A549 (cell line): ENCODE results near the gene PML. TPM values are rescaled to one million over a fixed set of nuclear protein-coding genes. Genes with fewer than 3 reads are reported as not detected.

Experiments used
- ATAC-seq, 2 experiments: fragments of 200-7000 bp in 1 of 2; fragments of >200 bp in 1 of 2; cut with Nextera tagmentation in 1 of 2; cut with Tn5 transposase in 1 of 2; 3 replicates each; pipeline versions ENCODE4 v1.8.0 to v1.9.1; 2018 to 2020; ENCODE audit warnings: mild to moderate bottlenecking in 1 of 2, moderate library complexity in 1 of 2
- CTCF ChIA-PET: fragments of 300-600 bp; sonication (Branson Sonifier 250); formaldehyde crosslinking; extraction: SDS; loops from one replicate; lab custom pipeline; 2021; ENCODE audit warnings: antibody characterized with exemption, inconsistent platforms; lab: Yijun Ruan, JAX
- POLR2A ChIA-PET: fragments of 350-600 bp; formaldehyde crosslinking; extraction: SDS; loops from one replicate; lab custom pipeline; 2021; ENCODE audit warnings: antibody characterized with exemption, inconsistent platforms; lab: Yijun Ruan, JAX
- DNase-seq, 2 experiments: peaks; one replicate each; pipeline versions ENCODE4 v3.0.0 to v3.0.0-alpha.2; 2011 to 2016; ENCODE audit warnings: low read depth in 1 of 2, low spot score in 1 of 2
- FAIRE-seq: peaks from 2 replicates; lab custom pipeline; 2011; peaks lifted over from hg19 to GRCh38; lab: Jason Lieb, UNC
- H3K27ac ChIP-seq, 2 experiments: fragments of >200 bp; sonication (Bioruptor Twin); formaldehyde crosslinking; 3 replicates each; pipeline ENCODE4 v1.5.1; 2016 to 2017
- H3K4me1 ChIP-seq: fragments of >200 bp; sonication (Bioruptor Twin); formaldehyde crosslinking; 3 replicates; pipeline ENCODE4 v1.6.1; 2016
- H3K4me2 ChIP-seq: fragments of >200 bp; sonication (Bioruptor Twin); formaldehyde crosslinking; 3 replicates; pipeline ENCODE4 v1.6.1; 2016
- H3K4me3 ChIP-seq: fragments of >200 bp; sonication (Bioruptor Twin); formaldehyde crosslinking; 3 replicates; pipeline ENCODE4 v1.5.1; 2016
- H3K9me3 ChIP-seq: fragments of >200 bp; sonication (Bioruptor Twin); formaldehyde crosslinking; 3 replicates; pipeline ENCODE4 v1.6.1; 2016
- CBX8 ChIP-seq: fragments of 200-600 bp; sonication (generic); IDR thresholded peaks from 2 replicates; pipeline ENCODE4 v1.6.1; 2016
- CHD4 ChIP-seq: fragments of 200-600 bp; sonication (generic); IDR thresholded peaks from 2 replicates; pipeline ENCODE4 v1.6.1; 2016; ENCODE audit warnings: antibody characterized with exemption, mild to moderate bottlenecking, borderline replicate concordance
- EHMT2 ChIP-seq: fragments of 200-600 bp; sonication (generic); IDR thresholded peaks from 2 replicates; pipeline ENCODE4 v1.6.1; 2016; ENCODE audit warnings: antibody characterized with exemption, low read depth, mild to moderate bottlenecking, moderate library complexity
- ESRRA ChIP-seq: fragments of 150-350 bp; IDR thresholded peaks from 2 replicates; pipeline ENCODE4 v1.6.1; 2014; ENCODE audit warnings: mild to moderate bottlenecking, low read length, borderline replicate concordance
- FOSL2 ChIP-seq, 2 experiments: fragments of 450-650 bp in 1 of 2; fragments of >200 bp in 1 of 2; sonication (Bioruptor Twin) in 1 of 2; formaldehyde crosslinking; IDR thresholded peaks; 2 replicates each; pipeline versions ENCODE4 v1.5.0 to v1.6.1; 2016 to 2020; ENCODE audit warnings: mild to moderate bottlenecking in 1 of 2, moderate library complexity in 1 of 2
- FOXS1 ChIP-seq: fragments of 250-450 bp; sonication (Bioruptor Pico); IDR thresholded peaks from 2 replicates; pipeline ENCODE4 v1.5.0; 2020; ENCODE audit warnings: mild to moderate bottlenecking, moderate library complexity
- GATA3 ChIP-seq: IDR thresholded peaks from 2 replicates; pipeline ENCODE4 v1.6.1; 2012; ENCODE audit warnings: borderline replicate concordance
- HDAC2 ChIP-seq: fragments of 200-600 bp; sonication (generic); IDR thresholded peaks from 2 replicates; pipeline ENCODE4 v1.6.1; 2016
- HOXB13 ChIP-seq: fragments of 250-450 bp; sonication (Bioruptor Pico); IDR thresholded peaks from 2 replicates; pipeline ENCODE4 v1.5.0; 2020; ENCODE audit warnings: low read depth, mild to moderate bottlenecking, moderate library complexity
- JUN ChIP-seq, 2 experiments: fragments of >200 bp; sonication (Bioruptor Twin); formaldehyde crosslinking; IDR thresholded peaks; 2 replicates in 1 of 2; 3 replicates in 1 of 2; pipeline ENCODE4 v1.6.1; 2016 to 2017
- JUNB ChIP-seq: fragments of >200 bp; sonication (Bioruptor Twin); formaldehyde crosslinking; IDR thresholded peaks from 2 replicates; pipeline ENCODE4 v1.6.1; 2016
- KDM1A ChIP-seq: fragments of 200-600 bp; sonication (generic); IDR thresholded peaks from 2 replicates; pipeline ENCODE4 v1.6.1; 2016; ENCODE audit warnings: low read depth, mild to moderate bottlenecking
- KDM5A ChIP-seq: fragments of 200-600 bp; sonication (generic); IDR thresholded peaks from 2 replicates; pipeline ENCODE4 v1.6.1; 2016; ENCODE audit warnings: antibody characterized with exemption, mild to moderate bottlenecking
- MAFK ChIP-seq: fragments of 450-650 bp; IDR thresholded peaks from 2 replicates; pipeline ENCODE4 v1.6.1; 2014; ENCODE audit not compliant: partially characterized antibody
- MYC ChIP-seq: IDR thresholded peaks from 2 replicates; pipeline ENCODE4 v1.6.1; 2012; ENCODE audit warnings: mild to moderate bottlenecking, inconsistent platforms, low read length, improper control_type of control experiment, borderline replicate concordance
- NFE2L2 ChIP-seq: fragments of 150-350 bp; conservative IDR thresholded peaks from 2 replicates; pipeline ENCODE4 v1.6.1; 2014; ENCODE audit warnings: low read length
- NPAS2 ChIP-seq: fragments of 250-450 bp; sonication (Bioruptor Pico); IDR thresholded peaks from 2 replicates; pipeline ENCODE4 v1.8.0; 2022; ENCODE audit warnings: mild to moderate bottlenecking, moderate library complexity, borderline replicate concordance
- NR3C1 ChIP-seq: fragments of >200 bp; sonication (Bioruptor Twin); formaldehyde crosslinking; IDR thresholded peaks from 3 replicates; pipeline ENCODE4 v1.6.1; 2017
- RNF2 ChIP-seq: fragments of 200-600 bp; sonication (generic); IDR thresholded peaks from 2 replicates; pipeline ENCODE4 v1.6.1; 2016; ENCODE audit warnings: low read depth, mild to moderate bottlenecking, antibody characterized with exemption, moderate library complexity, borderline replicate concordance
- SMC3 ChIP-seq: fragments of >200 bp; sonication (Bioruptor Twin); formaldehyde crosslinking; IDR thresholded peaks from 3 replicates; pipeline ENCODE4 v1.6.1; 2018; ENCODE audit warnings: inconsistent platforms
- SREBF2 ChIP-seq: fragments of 450-650 bp; IDR thresholded peaks from 2 replicates; pipeline ENCODE4 v1.6.1; 2014; ENCODE audit warnings: mild to moderate bottlenecking, moderate library complexity
- TP53 ChIP-seq: fragments of 250-450 bp; sonication (Bioruptor Pico); IDR thresholded peaks from 2 replicates; pipeline ENCODE4 v1.5.0; 2021; ENCODE audit warnings: mild to moderate bottlenecking, moderate library complexity
- ZFP36 ChIP-seq: fragments of 450-650 bp; IDR thresholded peaks from 2 replicates; pipeline ENCODE4 v1.6.1; 2014; ENCODE audit warnings: borderline replicate concordance; ENCODE audit not compliant: partially characterized antibody
- WGBS: methylation state at CpG from one replicate; pipeline ENCODE4 v1.1.6; 2017; ENCODE audit errors: missing lambda C conversion rate; 5-methylcytosine and 5-hydroxymethylcytosine counted together
- polyA plus RNA-seq, 4 experiments: library from polyadenylated mRNA; depleted of rRNA in 3 of 4; stranded (reverse); fragments of >200 nt; fragmentation: RNase III in 1 of 4; extraction: RNeasy Plus Mini Kit Qiagen cat#74134 plus additional on column Dnase treatment in 1 of 4; gene quantifications; 2 replicates in 3 of 4; 3 replicates in 1 of 4; pipeline ENCODE4 v1.2.3, GENCODE V29; 2011 to 2017
- TF ChIP-seq, protein P1 (sequence below): fragments of 200-600 bp; sonication (generic); IDR thresholded peaks from 2 replicates; pipeline ENCODE4 v1.6.1; 2016; ENCODE audit warnings: antibody characterized with exemption, mild to moderate bottlenecking, moderate library complexity
- TF ChIP-seq, protein P2 (sequence below): IDR thresholded peaks from 2 replicates; pipeline ENCODE4 v1.6.1; 2012
- TF ChIP-seq, protein P3 (sequence below): fragments of >200 bp; sonication (Bioruptor Twin); formaldehyde crosslinking; IDR thresholded peaks from 2 replicates; pipeline ENCODE4 v1.6.1; 2016
- TF ChIP-seq, protein P4 (sequence below): fragments of 450-650 bp; IDR thresholded peaks from 2 replicates; pipeline ENCODE4 v1.6.1; 2014; ENCODE audit warnings: antibody characterized with exemption

The PML gene
- polyA plus RNA-seq, 2 of the 4 experiments (the other 2 are of a cell fraction) = 2.1 to 8.5 TPM

DNA sequence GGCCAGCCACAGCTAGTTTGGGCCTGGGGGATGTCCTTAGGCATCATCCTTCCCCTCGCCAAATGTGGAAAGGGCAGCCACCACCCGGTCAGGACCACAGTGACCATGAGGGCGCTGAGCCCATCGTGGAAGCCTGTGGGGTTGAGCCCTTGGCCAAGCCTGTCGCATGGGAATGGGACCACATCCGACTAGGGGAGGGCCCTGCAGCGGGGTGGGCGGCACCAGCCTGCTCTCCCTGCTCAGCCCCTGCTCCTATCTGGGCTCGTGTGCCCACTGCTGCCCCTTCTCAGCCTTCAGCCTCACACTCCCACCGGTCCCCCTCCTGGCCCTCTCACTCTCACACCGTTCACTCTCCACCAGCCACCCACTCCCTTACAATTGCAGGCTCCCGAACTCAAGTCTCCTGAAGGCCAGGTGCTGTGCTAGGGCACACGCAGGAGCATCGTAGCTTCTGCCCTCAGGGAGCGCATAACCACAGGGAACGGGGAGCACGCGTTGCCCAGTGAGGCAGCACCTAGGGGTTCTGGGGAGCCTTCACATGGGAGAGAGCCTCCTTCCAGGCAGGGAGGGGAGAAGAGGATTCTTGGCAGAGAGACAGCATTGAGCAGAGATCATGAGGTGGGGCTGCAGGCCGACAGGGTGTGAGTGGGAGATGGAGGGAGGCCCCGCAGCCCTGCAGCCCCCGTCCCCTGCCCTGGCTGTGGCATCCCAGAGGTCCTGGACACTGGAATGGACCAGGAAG, 42.2 kb upstream of the PML start:
- TF ChIP-seq KDM5A (no peak), NPAS2 (CRISPR knock-in tag) (no peak), NFE2L2 (no peak), FOXS1 (no peak), GATA3 (no peak), TP53 (no peak), SMC3 (no peak), CBX8 (no peak), EHMT2 (no peak), MYC (no peak), ZFP36 (no peak), MAFK (no peak), JUNB (no peak), JUN (IDR thresholded peaks at IDR 0.05) (no peak), KDM1A (no peak)
- TF ChIP-seq, protein P1, sequence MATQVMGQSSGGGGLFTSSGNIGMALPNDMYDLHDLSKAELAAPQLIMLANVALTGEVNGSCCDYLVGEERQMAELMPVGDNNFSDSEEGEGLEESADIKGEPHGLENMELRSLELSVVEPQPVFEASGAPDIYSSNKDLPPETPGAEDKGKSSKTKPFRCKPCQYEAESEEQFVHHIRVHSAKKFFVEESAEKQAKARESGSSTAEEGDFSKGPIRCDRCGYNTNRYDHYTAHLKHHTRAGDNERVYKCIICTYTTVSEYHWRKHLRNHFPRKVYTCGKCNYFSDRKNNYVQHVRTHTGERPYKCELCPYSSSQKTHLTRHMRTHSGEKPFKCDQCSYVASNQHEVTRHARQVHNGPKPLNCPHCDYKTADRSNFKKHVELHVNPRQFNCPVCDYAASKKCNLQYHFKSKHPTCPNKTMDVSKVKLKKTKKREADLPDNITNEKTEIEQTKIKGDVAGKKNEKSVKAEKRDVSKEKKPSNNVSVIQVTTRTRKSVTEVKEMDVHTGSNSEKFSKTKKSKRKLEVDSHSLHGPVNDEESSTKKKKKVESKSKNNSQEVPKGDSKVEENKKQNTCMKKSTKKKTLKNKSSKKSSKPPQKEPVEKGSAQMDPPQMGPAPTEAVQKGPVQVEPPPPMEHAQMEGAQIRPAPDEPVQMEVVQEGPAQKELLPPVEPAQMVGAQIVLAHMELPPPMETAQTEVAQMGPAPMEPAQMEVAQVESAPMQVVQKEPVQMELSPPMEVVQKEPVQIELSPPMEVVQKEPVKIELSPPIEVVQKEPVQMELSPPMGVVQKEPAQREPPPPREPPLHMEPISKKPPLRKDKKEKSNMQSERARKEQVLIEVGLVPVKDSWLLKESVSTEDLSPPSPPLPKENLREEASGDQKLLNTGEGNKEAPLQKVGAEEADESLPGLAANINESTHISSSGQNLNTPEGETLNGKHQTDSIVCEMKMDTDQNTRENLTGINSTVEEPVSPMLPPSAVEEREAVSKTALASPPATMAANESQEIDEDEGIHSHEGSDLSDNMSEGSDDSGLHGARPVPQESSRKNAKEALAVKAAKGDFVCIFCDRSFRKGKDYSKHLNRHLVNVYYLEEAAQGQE = no peak
- TF ChIP-seq, protein P2, sequence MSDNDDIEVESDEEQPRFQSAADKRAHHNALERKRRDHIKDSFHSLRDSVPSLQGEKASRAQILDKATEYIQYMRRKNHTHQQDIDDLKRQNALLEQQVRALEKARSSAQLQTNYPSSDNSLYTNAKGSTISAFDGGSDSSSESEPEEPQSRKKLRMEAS = no peak
- FAIRE-seq = no peak
- H3K27ac ChIP-seq = no peak overlapping the region; a peak in 1 of 6 replicates
- H3K4me1 ChIP-seq = peaks cover 11% of the 10 kb centered on the region
- no peak overlapping the region for H3K4me3 ChIP-seq
- ChIA-PET POLR2A (no interaction called here), CTCF (interaction anchor here (1.1 to 4.6 kb wide), 9 partner anchors 9 to 370 kb away, joined by 3 to 64 read pairs (median 7); no protein-coding TSS in a partner anchor)
- no peak for DNase-seq
- no peak overlapping the region for H3K4me2 ChIP-seq
- H3K9me3 ChIP-seq = no peaks in the 10 kb centered on the region
- ATAC-seq = no peak
- 87% methylated on average over 17 of the region's 21 CpGs for WGBS

DNA sequence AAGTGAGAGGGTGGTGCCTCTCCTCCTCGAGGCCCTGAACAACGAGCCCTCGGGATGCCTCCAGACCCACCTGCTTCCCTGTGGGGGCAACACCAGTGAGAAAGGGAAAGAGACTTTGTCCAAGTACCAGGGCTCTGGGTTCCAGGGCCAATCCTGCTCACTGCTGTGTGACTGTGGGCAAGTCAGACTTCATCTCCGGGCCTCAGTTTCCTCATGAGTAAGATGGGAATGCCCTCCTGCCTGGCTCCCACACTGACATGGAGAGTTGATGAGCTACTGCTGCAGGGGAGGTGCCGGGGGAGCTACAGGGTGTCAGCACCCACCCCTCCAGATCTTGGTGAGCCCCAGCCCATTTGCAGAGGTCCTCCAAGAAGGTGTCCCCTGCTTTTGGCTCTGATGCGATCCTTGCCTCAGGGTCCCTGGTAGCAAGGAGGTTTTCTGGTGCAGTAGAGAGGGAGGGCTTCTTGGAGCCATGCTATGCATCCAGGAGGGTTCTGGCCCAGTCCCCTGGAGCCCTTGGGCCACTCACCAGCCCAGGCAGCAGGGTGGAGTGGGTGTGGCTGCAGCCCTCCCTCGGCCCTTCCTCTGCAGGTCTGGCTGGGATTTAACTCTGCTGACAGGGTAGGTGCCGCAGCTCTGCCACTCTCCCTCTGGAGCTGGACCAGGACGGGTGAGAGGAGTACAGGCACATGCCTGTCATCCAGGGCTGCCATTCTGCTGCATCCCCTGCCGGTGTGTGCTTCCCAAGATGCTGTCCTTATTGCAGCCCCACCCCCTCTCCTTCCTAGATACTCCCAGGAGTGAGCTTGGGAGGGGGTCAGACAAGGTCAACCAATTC, 41.4 kb upstream of the PML start:
- FAIRE-seq (no peak), ATAC-seq (no peak), DNase-seq (no peak)
- Histone ChIP-seq H3K27ac (no peak overlapping the region), H3K9me3 (no peaks in the 10 kb centered on the region), H3K4me3 (no peak overlapping the region), H3K4me2 (no peak overlapping the region), H3K4me1 (peaks cover 12% of the 10 kb centered on the region)
- ChIA-PET CTCF (interaction anchor here (0.6 to 4.6 kb wide), 7 partner anchors 13 to 679 kb away, joined by 3 to 64 read pairs (median 4); no protein-coding TSS in a partner anchor), POLR2A (no interaction called here)
- TF ChIP-seq, protein P3, sequence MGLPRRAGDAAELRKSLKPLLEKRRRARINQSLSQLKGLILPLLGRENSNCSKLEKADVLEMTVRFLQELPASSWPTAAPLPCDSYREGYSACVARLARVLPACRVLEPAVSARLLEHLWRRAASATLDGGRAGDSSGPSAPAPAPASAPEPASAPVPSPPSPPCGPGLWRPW = no peak
- TF ChIP-seq SREBF2 = no peak
- no peak for TF ChIP-seq HOXB13 (CRISPR knock-in tag)
- no peak for TF ChIP-seq FOSL2 (IDR thresholded peaks at IDR 0.05)
- no peak for TF ChIP-seq FOSL2 (CRISPR knock-in tag; IDR thresholded peaks at IDR 0.05)
- TF ChIP-seq NPAS2 (CRISPR knock-in tag) = no peak
- TF ChIP-seq, protein P4, sequence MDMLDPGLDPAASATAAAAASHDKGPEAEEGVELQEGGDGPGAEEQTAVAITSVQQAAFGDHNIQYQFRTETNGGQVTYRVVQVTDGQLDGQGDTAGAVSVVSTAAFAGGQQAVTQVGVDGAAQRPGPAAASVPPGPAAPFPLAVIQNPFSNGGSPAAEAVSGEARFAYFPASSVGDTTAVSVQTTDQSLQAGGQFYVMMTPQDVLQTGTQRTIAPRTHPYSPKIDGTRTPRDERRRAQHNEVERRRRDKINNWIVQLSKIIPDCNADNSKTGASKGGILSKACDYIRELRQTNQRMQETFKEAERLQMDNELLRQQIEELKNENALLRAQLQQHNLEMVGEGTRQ = no peak
- TF ChIP-seq ESRRA = no peak
- TF ChIP-seq TP53 = no peak
- TF ChIP-seq CHD4 = no peak
- TF ChIP-seq, protein P2 = no peak
- no peak for TF ChIP-seq HDAC2
- TF ChIP-seq NR3C1 = no peak
- no peak for TF ChIP-seq SMC3
- TF ChIP-seq GATA3 = no peak
- no peak for TF ChIP-seq RNF2
- WGBS = 73% methylated on average over 5 of the region's 10 CpGs
